A549 (cell line): ENCODE data around the gene LAPTM5. TPM values are rescaled to one million over a fixed set of nuclear protein-coding genes. Genes with fewer than 3 reads are reported as not detected.

Source experiments
- ATAC-seq, 2 experiments: fragments of 200-7000 bp in 1 of 2; fragments of >200 bp in 1 of 2; cut with Nextera tagmentation in 1 of 2; cut with Tn5 transposase in 1 of 2; 3 replicates each; pipeline versions ENCODE4 v1.8.0 to v1.9.1; 2018 to 2020; ENCODE audit warnings: mild to moderate bottlenecking in 1 of 2, moderate library complexity in 1 of 2
- CTCF ChIA-PET: fragments of 300-600 bp; sonication (Branson Sonifier 250); formaldehyde crosslinking; extraction: SDS; loops from one replicate; lab custom pipeline; 2021; ENCODE audit warnings: antibody characterized with exemption, inconsistent platforms; lab: Yijun Ruan, JAX
- POLR2A ChIA-PET: fragments of 350-600 bp; formaldehyde crosslinking; extraction: SDS; loops from one replicate; lab custom pipeline; 2021; ENCODE audit warnings: antibody characterized with exemption, inconsistent platforms; lab: Yijun Ruan, JAX
- DNase-seq, 2 experiments: peaks; one replicate each; pipeline versions ENCODE4 v3.0.0 to v3.0.0-alpha.2; 2011 to 2016; ENCODE audit warnings: low read depth in 1 of 2, low spot score in 1 of 2
- FAIRE-seq: peaks from 2 replicates; lab custom pipeline; 2011; peaks lifted over from hg19 to GRCh38; lab: Jason Lieb, UNC
- H3K27ac ChIP-seq, 2 experiments: fragments of >200 bp; sonication (Bioruptor Twin); formaldehyde crosslinking; 3 replicates each; pipeline ENCODE4 v1.5.1; 2016 to 2017
- H3K4me1 ChIP-seq: fragments of >200 bp; sonication (Bioruptor Twin); formaldehyde crosslinking; 3 replicates; pipeline ENCODE4 v1.6.1; 2016
- H3K4me2 ChIP-seq: fragments of >200 bp; sonication (Bioruptor Twin); formaldehyde crosslinking; 3 replicates; pipeline ENCODE4 v1.6.1; 2016
- H3K4me3 ChIP-seq: fragments of >200 bp; sonication (Bioruptor Twin); formaldehyde crosslinking; 3 replicates; pipeline ENCODE4 v1.5.1; 2016
- H3K9me3 ChIP-seq: fragments of >200 bp; sonication (Bioruptor Twin); formaldehyde crosslinking; 3 replicates; pipeline ENCODE4 v1.6.1; 2016
- CBX2 ChIP-seq: fragments of 200-600 bp; sonication (generic); IDR thresholded peaks from 2 replicates; pipeline ENCODE4 v1.6.1; 2016; ENCODE audit warnings: low read depth, mild to moderate bottlenecking, borderline replicate concordance
- EHMT2 ChIP-seq: fragments of 200-600 bp; sonication (generic); IDR thresholded peaks from 2 replicates; pipeline ENCODE4 v1.6.1; 2016; ENCODE audit warnings: antibody characterized with exemption, low read depth, mild to moderate bottlenecking, moderate library complexity
- GATA3 ChIP-seq: IDR thresholded peaks from 2 replicates; pipeline ENCODE4 v1.6.1; 2012; ENCODE audit warnings: borderline replicate concordance
- HEYL ChIP-seq: fragments of 250-450 bp; sonication (Bioruptor Pico); IDR thresholded peaks from 2 replicates; pipeline ENCODE4 v1.8.0; 2021; ENCODE audit warnings: mild to moderate bottlenecking, moderate library complexity
- HOXB13 ChIP-seq: fragments of 250-450 bp; sonication (Bioruptor Pico); IDR thresholded peaks from 2 replicates; pipeline ENCODE4 v1.5.0; 2020; ENCODE audit warnings: low read depth, mild to moderate bottlenecking, moderate library complexity
- JUNB ChIP-seq: fragments of >200 bp; sonication (Bioruptor Twin); formaldehyde crosslinking; IDR thresholded peaks from 2 replicates; pipeline ENCODE4 v1.6.1; 2016
- NFE2L2 ChIP-seq: fragments of 150-350 bp; conservative IDR thresholded peaks from 2 replicates; pipeline ENCODE4 v1.6.1; 2014; ENCODE audit warnings: low read length
- NPAS2 ChIP-seq: fragments of 250-450 bp; sonication (Bioruptor Pico); IDR thresholded peaks from 2 replicates; pipeline ENCODE4 v1.8.0; 2022; ENCODE audit warnings: mild to moderate bottlenecking, moderate library complexity, borderline replicate concordance
- PHF8 ChIP-seq: fragments of 200-600 bp; sonication (generic); IDR thresholded peaks from 2 replicates; pipeline ENCODE4 v1.6.1; 2016; ENCODE audit warnings: low read depth, mild to moderate bottlenecking, antibody characterized with exemption, moderate library complexity, borderline replicate concordance
- POLR2A ChIP-seq: IDR thresholded peaks from 2 replicates; pipeline ENCODE4 v1.6.1; 2012; ENCODE audit warnings: mild to moderate bottlenecking, low read length
- POLR2AphosphoS2 ChIP-seq: conservative IDR thresholded peaks from 2 replicates; pipeline ENCODE4 v1.6.1; 2012; ENCODE audit warnings: low read length, improper control_type of control experiment, inconsistent platforms
- RARB ChIP-seq: fragments of 250-450 bp; sonication (Bioruptor Pico); IDR thresholded peaks from 2 replicates; pipeline ENCODE4 v1.8.0; 2021; ENCODE audit warnings: mild to moderate bottlenecking, moderate library complexity
- RFX5 ChIP-seq: fragments of 450-650 bp; IDR thresholded peaks from 2 replicates; pipeline ENCODE4 v1.7.1; 2014; ENCODE audit warnings: antibody characterized with exemption, mild to moderate bottlenecking, moderate library complexity
- RNF2 ChIP-seq: fragments of 200-600 bp; sonication (generic); IDR thresholded peaks from 2 replicates; pipeline ENCODE4 v1.6.1; 2016; ENCODE audit warnings: low read depth, mild to moderate bottlenecking, antibody characterized with exemption, moderate library complexity, borderline replicate concordance
- SMC3 ChIP-seq: fragments of >200 bp; sonication (Bioruptor Twin); formaldehyde crosslinking; IDR thresholded peaks from 3 replicates; pipeline ENCODE4 v1.6.1; 2018; ENCODE audit warnings: inconsistent platforms
- ZSCAN20 ChIP-seq: fragments of 250-450 bp; sonication (Bioruptor Pico); IDR thresholded peaks from 2 replicates; pipeline ENCODE4 v1.8.0; 2022; ENCODE audit warnings: mild to moderate bottlenecking, moderate library complexity
- WGBS: methylation state at CpG from one replicate; pipeline ENCODE4 v1.1.6; 2017; ENCODE audit errors: missing lambda C conversion rate; 5-methylcytosine and 5-hydroxymethylcytosine counted together
- polyA plus RNA-seq, 4 experiments: library from polyadenylated mRNA; depleted of rRNA in 3 of 4; stranded (reverse); fragments of >200 nt; fragmentation: RNase III in 1 of 4; extraction: RNeasy Plus Mini Kit Qiagen cat#74134 plus additional on column Dnase treatment in 1 of 4; gene quantifications; 2 replicates in 3 of 4; 3 replicates in 1 of 4; pipeline ENCODE4 v1.2.3, GENCODE V29; 2011 to 2017
- TF ChIP-seq, protein P1 (sequence below): fragments of 200-600 bp; sonication (generic); IDR thresholded peaks from 2 replicates; pipeline ENCODE4 v1.6.1; 2016; ENCODE audit warnings: antibody characterized with exemption, mild to moderate bottlenecking, moderate library complexity
- TF ChIP-seq, protein P2 (sequence below): fragments of 150-350 bp; IDR thresholded peaks from 2 replicates; pipeline ENCODE4 v1.6.1; 2014; ENCODE audit warnings: low read depth, mild to moderate bottlenecking, low read length
- TF ChIP-seq, protein P3 (sequence below): IDR thresholded peaks from 2 replicates; pipeline ENCODE4 v1.6.1; 2012; ENCODE audit warnings: low read depth, borderline replicate concordance

LAPTM5 gene
- polyA plus RNA-seq, 2 of the 4 experiments (the other 2 are of a cell fraction), result 0.06 to 0.22 TPM

DNA sequence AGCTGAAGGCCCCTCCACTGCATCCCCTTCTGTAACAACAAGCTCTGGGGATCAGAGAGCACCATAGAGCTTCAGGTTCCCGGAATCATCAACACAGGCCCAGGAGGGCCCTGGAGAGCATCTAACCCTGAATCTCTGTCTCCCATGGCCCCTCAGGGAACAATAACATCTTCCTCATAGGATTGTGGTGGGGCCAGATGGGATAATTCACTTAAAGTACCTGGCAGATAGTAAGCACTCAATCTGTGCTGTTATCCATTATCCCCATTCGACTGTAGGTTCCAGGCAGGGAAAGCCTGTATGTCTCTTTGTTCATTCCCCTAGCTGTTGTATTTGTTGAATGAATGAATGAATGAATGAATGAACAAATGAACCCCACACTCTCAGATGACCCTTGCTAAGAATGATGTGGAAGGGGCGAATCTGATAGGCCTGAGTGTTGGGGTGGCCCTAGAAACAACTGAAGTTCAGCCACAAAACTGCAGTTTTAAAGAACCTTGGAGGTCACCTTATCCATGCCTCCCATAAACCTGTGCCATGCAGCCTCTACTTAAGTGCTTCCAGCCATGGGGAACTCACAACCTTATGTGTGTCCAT lies 14.5 kb downstream of the LAPTM5 start (continued):
- TF ChIP-seq, protein P1, sequence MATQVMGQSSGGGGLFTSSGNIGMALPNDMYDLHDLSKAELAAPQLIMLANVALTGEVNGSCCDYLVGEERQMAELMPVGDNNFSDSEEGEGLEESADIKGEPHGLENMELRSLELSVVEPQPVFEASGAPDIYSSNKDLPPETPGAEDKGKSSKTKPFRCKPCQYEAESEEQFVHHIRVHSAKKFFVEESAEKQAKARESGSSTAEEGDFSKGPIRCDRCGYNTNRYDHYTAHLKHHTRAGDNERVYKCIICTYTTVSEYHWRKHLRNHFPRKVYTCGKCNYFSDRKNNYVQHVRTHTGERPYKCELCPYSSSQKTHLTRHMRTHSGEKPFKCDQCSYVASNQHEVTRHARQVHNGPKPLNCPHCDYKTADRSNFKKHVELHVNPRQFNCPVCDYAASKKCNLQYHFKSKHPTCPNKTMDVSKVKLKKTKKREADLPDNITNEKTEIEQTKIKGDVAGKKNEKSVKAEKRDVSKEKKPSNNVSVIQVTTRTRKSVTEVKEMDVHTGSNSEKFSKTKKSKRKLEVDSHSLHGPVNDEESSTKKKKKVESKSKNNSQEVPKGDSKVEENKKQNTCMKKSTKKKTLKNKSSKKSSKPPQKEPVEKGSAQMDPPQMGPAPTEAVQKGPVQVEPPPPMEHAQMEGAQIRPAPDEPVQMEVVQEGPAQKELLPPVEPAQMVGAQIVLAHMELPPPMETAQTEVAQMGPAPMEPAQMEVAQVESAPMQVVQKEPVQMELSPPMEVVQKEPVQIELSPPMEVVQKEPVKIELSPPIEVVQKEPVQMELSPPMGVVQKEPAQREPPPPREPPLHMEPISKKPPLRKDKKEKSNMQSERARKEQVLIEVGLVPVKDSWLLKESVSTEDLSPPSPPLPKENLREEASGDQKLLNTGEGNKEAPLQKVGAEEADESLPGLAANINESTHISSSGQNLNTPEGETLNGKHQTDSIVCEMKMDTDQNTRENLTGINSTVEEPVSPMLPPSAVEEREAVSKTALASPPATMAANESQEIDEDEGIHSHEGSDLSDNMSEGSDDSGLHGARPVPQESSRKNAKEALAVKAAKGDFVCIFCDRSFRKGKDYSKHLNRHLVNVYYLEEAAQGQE, result no peak
- TF ChIP-seq HEYL (CRISPR knock-in tag) (no peak), NPAS2 (CRISPR knock-in tag) (no peak), PHF8 (no peak), CBX2 (no peak)

DNA sequence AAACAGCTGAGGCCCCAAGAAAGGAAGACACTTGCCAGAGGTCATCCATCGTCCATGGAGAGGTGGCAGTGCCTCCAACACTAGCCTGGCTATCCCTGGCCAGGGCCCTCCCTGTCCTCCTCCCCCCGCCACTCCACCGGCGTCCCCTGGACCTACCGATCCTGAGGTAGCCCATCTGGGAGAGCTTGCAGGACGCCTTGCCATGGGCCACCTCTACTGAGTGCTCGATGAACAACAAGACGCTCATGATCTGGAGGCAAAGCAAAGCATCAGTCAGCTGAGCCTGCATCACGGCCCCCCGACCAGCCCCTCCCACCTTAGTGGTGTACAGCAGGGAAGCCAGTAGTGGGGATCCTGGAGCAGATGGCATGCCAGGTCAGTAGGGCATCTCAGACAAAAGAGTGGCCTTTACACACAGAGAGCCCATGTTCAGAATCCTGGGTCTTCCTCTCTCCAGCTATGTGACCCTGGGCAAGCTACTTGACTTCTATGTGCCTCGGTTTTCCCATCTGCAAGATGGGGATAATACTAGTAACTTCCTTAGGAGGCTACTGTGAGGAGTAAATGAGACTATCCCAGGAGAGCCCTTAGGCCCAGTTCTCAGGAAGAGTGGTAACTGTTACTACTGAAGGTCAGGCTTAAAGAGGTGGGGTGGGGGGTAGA lies 15.1 kb downstream of the LAPTM5 start:
- CTCF ChIA-PET, result interaction anchor here (0.6 to 2.0 kb wide), 6 partner anchors 8 to 422 kb away, joined by 3 to 5 read pairs (median 4); no protein-coding TSS in a partner anchor
- no peak for FAIRE-seq
- no peaks in the 10 kb centered on the region for H3K9me3 ChIP-seq
- TF ChIP-seq GATA3 (no peak), RARB (no peak), EHMT2 (no peak), PHF8 (no peak), HEYL (CRISPR knock-in tag) (no peak), RNF2 (no peak), ZSCAN20 (CRISPR knock-in tag) (no peak), NPAS2 (CRISPR knock-in tag) (no peak), HOXB13 (CRISPR knock-in tag) (no peak), POLR2AphosphoS2 (no peak), JUNB (no peak), POLR2A (no peak), RFX5 (no peak), SMC3 (no peak), NFE2L2 (no peak)
- TF ChIP-seq, protein P2, sequence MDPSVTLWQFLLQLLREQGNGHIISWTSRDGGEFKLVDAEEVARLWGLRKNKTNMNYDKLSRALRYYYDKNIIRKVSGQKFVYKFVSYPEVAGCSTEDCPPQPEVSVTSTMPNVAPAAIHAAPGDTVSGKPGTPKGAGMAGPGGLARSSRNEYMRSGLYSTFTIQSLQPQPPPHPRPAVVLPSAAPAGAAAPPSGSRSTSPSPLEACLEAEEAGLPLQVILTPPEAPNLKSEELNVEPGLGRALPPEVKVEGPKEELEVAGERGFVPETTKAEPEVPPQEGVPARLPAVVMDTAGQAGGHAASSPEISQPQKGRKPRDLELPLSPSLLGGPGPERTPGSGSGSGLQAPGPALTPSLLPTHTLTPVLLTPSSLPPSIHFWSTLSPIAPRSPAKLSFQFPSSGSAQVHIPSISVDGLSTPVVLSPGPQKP, result no peak
- TF ChIP-seq, protein P3, sequence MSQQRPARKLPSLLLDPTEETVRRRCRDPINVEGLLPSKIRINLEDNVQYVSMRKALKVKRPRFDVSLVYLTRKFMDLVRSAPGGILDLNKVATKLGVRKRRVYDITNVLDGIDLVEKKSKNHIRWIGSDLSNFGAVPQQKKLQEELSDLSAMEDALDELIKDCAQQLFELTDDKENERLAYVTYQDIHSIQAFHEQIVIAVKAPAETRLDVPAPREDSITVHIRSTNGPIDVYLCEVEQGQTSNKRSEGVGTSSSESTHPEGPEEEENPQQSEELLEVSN, result no peak
- TF ChIP-seq, all 56 proteins: peak for 0
- POLR2A ChIA-PET, result interaction anchor here (0.5 kb wide), 1 partner anchor 10 kb away, joined by 3 read pairs; no protein-coding TSS in a partner anchor
- no peak overlapping the region for H3K27ac ChIP-seq
- H3K4me2 ChIP-seq, result no peak overlapping the region
- no peak for DNase-seq
- no peaks in the 10 kb centered on the region for H3K4me1 ChIP-seq
- no peak overlapping the region for H3K4me3 ChIP-seq
- no peak for ATAC-seq
- WGBS, result 10% methylated on average over 2 of the region's 11 CpGs
